Left ventricle myocardium inferior (tissue), 1 donor: ENCODE data around the gene RETNLB. TPM values are rescaled to one million over a fixed set of nuclear protein-coding genes. Genes with fewer than 3 reads are reported as not detected.

Experiments
- DNase-seq: peaks from one replicate; pipeline ENCODE4 v3.0.0-alpha.2; 2020
- H3K27ac ChIP-seq: fragments of 200-600 bp; replicated peaks from 2 replicates; pipeline ENCODE4 v1.8.0; 2021
- H3K27me3 ChIP-seq: fragments of 200-600 bp; 2 replicates; pipeline ENCODE4 v1.8.0; 2021; ENCODE audit warnings: low read depth
- H3K36me3 ChIP-seq: fragments of 200-600 bp; 2 replicates; pipeline ENCODE4 v1.8.0; 2021
- H3K4me1 ChIP-seq: fragments of 200-600 bp; 2 replicates; pipeline ENCODE4 v1.8.0; 2021
- H3K4me3 ChIP-seq: fragments of 200-600 bp; 2 replicates; pipeline ENCODE4 v1.8.0; 2021; ENCODE audit warnings: mild to moderate bottlenecking, moderate library complexity
- H3K9me3 ChIP-seq: fragments of 200-600 bp; replicated peaks from 2 replicates; pipeline ENCODE4 v1.8.0; 2021
- CTCF ChIP-seq: fragments of 200-600 bp; IDR thresholded peaks from 2 replicates; pipeline ENCODE4 v1.8.0; 2021; ENCODE audit warnings: antibody characterized with exemption, mild to moderate bottlenecking, borderline replicate concordance
- intact Hi-C: fragments of 100-400 bp; cut with micrococcal nuclease; formaldehyde crosslinking; loops from one replicate; pipeline ENCODE4 v1.11.0; 2022
- total RNA-seq: library from RNA; stranded (reverse); fragmentation: NEBNext Ultra II Directional; extraction: Animal tissue kit (Norgen Biotek cat#: 25700); gene quantifications from one replicate; pipeline ENCODE4 v1.2.1, GENCODE V29; 2021
- donor health status: DM: no; HTN: yes; CAD: no; lungs with severe emphysema.

Gene RETNLB
- total RNA-seq, 1 donor from 2014 or later = not detected

GRCh38 chr3:108719178-108719806 is 37.9 kb downstream of the RETNLB start:
- Histone ChIP-seq H3K4me1 (no peaks in the 10 kb centered on the region), H3K36me3 (no peaks in the 10 kb centered on the region), H3K27ac (no peak overlapping the region), H3K9me3 (no peaks in the 10 kb centered on the region), H3K27me3 (no peaks in the 10 kb centered on the region), H3K4me3 (no peak overlapping the region)
- DNase-seq = no peak
- TF ChIP-seq CTCF = no peak
- intact Hi-C loops = no loop called here

GRCh38 chr3:108718454-108718853 is 38.8 kb downstream of the RETNLB start:
- Histone ChIP-seq H3K9me3 (no peaks in the 10 kb centered on the region), H3K4me3 (no peak overlapping the region), H3K27ac (no peak overlapping the region), H3K4me1 (no peaks in the 10 kb centered on the region), H3K36me3 (no peaks in the 10 kb centered on the region), H3K27me3 (no peaks in the 10 kb centered on the region)
- intact Hi-C loops = no loop called here
- DNase-seq = no peak
- no peak for TF ChIP-seq CTCF

- intact Hi-C loops = no loop called here
- Histone ChIP-seq H3K4me1 (no peaks in the 10 kb centered on the region), H3K4me3 (no peak overlapping the region), H3K9me3 (no peaks in the 10 kb centered on the region), H3K36me3 (no peaks in the 10 kb centered on the region), H3K27ac (no peak overlapping the region), H3K27me3 (no peaks in the 10 kb centered on the region)
- TF ChIP-seq CTCF = no peak
- no peak for DNase-seq
These were observed 43.4 kb downstream of the RETNLB start for GRCh38 chr3:108713816-108714215.

GRCh38 chr3:108713009-108713516 is 44.1 kb downstream of the RETNLB start:
- no peaks in the 10 kb centered on the region for H3K36me3 ChIP-seq
- intact Hi-C loops = no loop called here
- no peak for TF ChIP-seq CTCF
- no peak overlapping the region for H3K4me3 ChIP-seq
- no peaks in the 10 kb centered on the region for H3K27me3 ChIP-seq
- no peaks in the 10 kb centered on the region for H3K9me3 ChIP-seq
- no peak overlapping the region for H3K27ac ChIP-seq
- DNase-seq = no peak
- no peaks in the 10 kb centered on the region for H3K4me1 ChIP-seq

Other genes starting within 250 kb of the RETNLB start
- 0.22 TPM for gene MYH15, start 246.8 kb downstream of the RETNLB start, total RNA-seq
- 1.6 TPM for gene CIP2A, start 168.0 kb downstream of the RETNLB start, total RNA-seq
- gene DZIP3, start 167.7 kb downstream of the RETNLB start, total RNA-seq = 23.9 TPM
- gene TRAT1, start 65.4 kb upstream of the RETNLB start, total RNA-seq = not detected
- gene GUCA1C, start 196.5 kb upstream of the RETNLB start, total RNA-seq = 5.8 TPM